A549 (cell line): Measurements from ENCODE around the gene SLC9A1. TPM values are rescaled to one million over a fixed set of nuclear protein-coding genes. Genes with fewer than 3 reads are reported as not detected.

ENCODE experiments used
- ATAC-seq, 2 experiments: fragments of 200-7000 bp in 1 of 2; fragments of >200 bp in 1 of 2; cut with Nextera tagmentation in 1 of 2; cut with Tn5 transposase in 1 of 2; 3 replicates each; pipeline versions ENCODE4 v1.8.0 to v1.9.1; 2018 to 2020; ENCODE audit warnings: mild to moderate bottlenecking in 1 of 2, moderate library complexity in 1 of 2
- CTCF ChIA-PET: fragments of 300-600 bp; sonication (Branson Sonifier 250); formaldehyde crosslinking; extraction: SDS; loops from one replicate; lab custom pipeline; 2021; ENCODE audit warnings: antibody characterized with exemption, inconsistent platforms; lab: Yijun Ruan, JAX
- POLR2A ChIA-PET: fragments of 350-600 bp; formaldehyde crosslinking; extraction: SDS; loops from one replicate; lab custom pipeline; 2021; ENCODE audit warnings: antibody characterized with exemption, inconsistent platforms; lab: Yijun Ruan, JAX
- DNase-seq, 2 experiments: peaks; one replicate each; pipeline versions ENCODE4 v3.0.0 to v3.0.0-alpha.2; 2011 to 2016; ENCODE audit warnings: low read depth in 1 of 2, low spot score in 1 of 2
- FAIRE-seq: peaks from 2 replicates; lab custom pipeline; 2011; peaks lifted over from hg19 to GRCh38; lab: Jason Lieb, UNC
- H3K27ac ChIP-seq, 2 experiments: fragments of >200 bp; sonication (Bioruptor Twin); formaldehyde crosslinking; 3 replicates each; pipeline ENCODE4 v1.5.1; 2016 to 2017
- H3K4me1 ChIP-seq: fragments of >200 bp; sonication (Bioruptor Twin); formaldehyde crosslinking; 3 replicates; pipeline ENCODE4 v1.6.1; 2016
- H3K4me2 ChIP-seq: fragments of >200 bp; sonication (Bioruptor Twin); formaldehyde crosslinking; 3 replicates; pipeline ENCODE4 v1.6.1; 2016
- H3K4me3 ChIP-seq: fragments of >200 bp; sonication (Bioruptor Twin); formaldehyde crosslinking; 3 replicates; pipeline ENCODE4 v1.5.1; 2016
- H3K9me3 ChIP-seq: fragments of >200 bp; sonication (Bioruptor Twin); formaldehyde crosslinking; 3 replicates; pipeline ENCODE4 v1.6.1; 2016
- CBX8 ChIP-seq: fragments of 200-600 bp; sonication (generic); IDR thresholded peaks from 2 replicates; pipeline ENCODE4 v1.6.1; 2016
- CTCF ChIP-seq: fragments of >200 bp; sonication (Bioruptor Twin); formaldehyde crosslinking; IDR thresholded peaks from 3 replicates; pipeline ENCODE4 v1.5.1; 2016
- FOSL2 ChIP-seq, 2 experiments: fragments of 450-650 bp in 1 of 2; fragments of >200 bp in 1 of 2; sonication (Bioruptor Twin) in 1 of 2; formaldehyde crosslinking; IDR thresholded peaks; 2 replicates each; pipeline versions ENCODE4 v1.5.0 to v1.6.1; 2016 to 2020; ENCODE audit warnings: mild to moderate bottlenecking in 1 of 2, moderate library complexity in 1 of 2
- HDAC2 ChIP-seq: fragments of 200-600 bp; sonication (generic); IDR thresholded peaks from 2 replicates; pipeline ENCODE4 v1.6.1; 2016
- KDM5A ChIP-seq: fragments of 200-600 bp; sonication (generic); IDR thresholded peaks from 2 replicates; pipeline ENCODE4 v1.6.1; 2016; ENCODE audit warnings: antibody characterized with exemption, mild to moderate bottlenecking
- MAX ChIP-seq: IDR thresholded peaks from 2 replicates; pipeline ENCODE4 v1.6.1; 2012
- MYC ChIP-seq: IDR thresholded peaks from 2 replicates; pipeline ENCODE4 v1.6.1; 2012; ENCODE audit warnings: mild to moderate bottlenecking, inconsistent platforms, low read length, improper control_type of control experiment, borderline replicate concordance
- REST ChIP-seq: fragments of 200-600 bp; sonication (generic); IDR thresholded peaks from 2 replicates; pipeline ENCODE4 v1.6.1; 2016; ENCODE audit warnings: antibody characterized with exemption, mild to moderate bottlenecking, moderate library complexity
- SMC3 ChIP-seq: fragments of >200 bp; sonication (Bioruptor Twin); formaldehyde crosslinking; IDR thresholded peaks from 3 replicates; pipeline ENCODE4 v1.6.1; 2018; ENCODE audit warnings: inconsistent platforms
- TFCP2L1 ChIP-seq: fragments of 250-450 bp; sonication (Bioruptor Pico); IDR thresholded peaks from 2 replicates; pipeline ENCODE4 v1.5.0; 2021; ENCODE audit warnings: mild to moderate bottlenecking
- ZNF302 ChIP-seq: fragments of 250-450 bp; sonication (Bioruptor Pico); IDR thresholded peaks from 2 replicates; pipeline ENCODE4 v1.9.0; 2021; ENCODE audit warnings: inconsistent platforms, mild to moderate bottlenecking, moderate library complexity
- WGBS: methylation state at CpG from one replicate; pipeline ENCODE4 v1.1.6; 2017; ENCODE audit errors: missing lambda C conversion rate; 5-methylcytosine and 5-hydroxymethylcytosine counted together
- polyA plus RNA-seq, 4 experiments: library from polyadenylated mRNA; depleted of rRNA in 3 of 4; stranded (reverse); fragments of >200 nt; fragmentation: RNase III in 1 of 4; extraction: RNeasy Plus Mini Kit Qiagen cat#74134 plus additional on column Dnase treatment in 1 of 4; gene quantifications; 2 replicates in 3 of 4; 3 replicates in 1 of 4; pipeline ENCODE4 v1.2.3, GENCODE V29; 2011 to 2017

The SLC9A1 gene
- polyA plus RNA-seq, 2 of the 4 experiments (the other 2 are of a cell fraction) = 7.4 to 8.0 TPM

- no peak for ATAC-seq
- CTCF ChIA-PET = interaction anchor here (0.7 to 11.9 kb wide), 2 partner anchors 22 to 33 kb away, joined by 5 to 80 read pairs; no protein-coding TSS in a partner anchor
- no peak for DNase-seq
- Histone ChIP-seq H3K4me2 (no peak overlapping the region), H3K4me3 (no peak overlapping the region), H3K27ac (no peak overlapping the region), H3K4me1 (peaks cover 12% of the 10 kb centered on the region), H3K9me3 (no peaks in the 10 kb centered on the region)
- no peak for FAIRE-seq
- TF ChIP-seq CTCF = no peak
- WGBS = 69% methylated on average over 4 of the region's 7 CpGs
- POLR2A ChIA-PET = no interaction called here
Measured at GRCh38 chr1:27077968-27078367, 77.0 kb downstream of the SLC9A1 start.

- no peak for TF ChIP-seq SMC3
- no peak for TF ChIP-seq REST
- no peak for TF ChIP-seq ZNF302 (CRISPR knock-in tag)
- TF ChIP-seq MAX = no peak
- no peak for TF ChIP-seq MYC
- no peak for TF ChIP-seq CBX8
- no peak for TF ChIP-seq FOSL2 (IDR thresholded peaks at IDR 0.05)
- no peak for TF ChIP-seq FOSL2 (CRISPR knock-in tag; IDR thresholded peaks at IDR 0.05)
- no peak for TF ChIP-seq CTCF
- TF ChIP-seq HDAC2 = no peak
- no peak for TF ChIP-seq TFCP2L1 (CRISPR knock-in tag)
- TF ChIP-seq KDM5A = no peak
- Histone ChIP-seq H3K9me3 (no peaks in the 10 kb centered on the region), H3K4me2 (no peak overlapping the region), H3K4me1 (peaks cover 12% of the 10 kb centered on the region), H3K4me3 (no peak overlapping the region), H3K27ac (no peak overlapping the region)
- FAIRE-seq (no peak), ATAC-seq (no peak), DNase-seq (no peak)
- 91% methylated on average over 2 of the region's 2 CpGs for WGBS
- POLR2A ChIA-PET = no interaction called here
- CTCF ChIA-PET = interaction anchor here (0.6 to 11.9 kb wide), 3 partner anchors 25 to 479 kb away, joined by 3 to 80 read pairs (median 3); no protein-coding TSS in a partner anchor
Measured at GRCh38 chr1:27076803-27077202, 78.1 kb downstream of the SLC9A1 start.

GRCh38 chr1:27074175-27074780 is 80.6 kb downstream of the SLC9A1 start:
- DNase-seq (peak; percentile 19 to 49), ATAC-seq (peak; percentile 49 to 55; a peak in 4 of 6 replicates), FAIRE-seq (no peak)
- Histone ChIP-seq H3K27ac (peak overlapping the region; percentile 44 to 71; a peak in 4 of 6 replicates), H3K4me1 (peaks cover 12% of the 10 kb centered on the region), H3K4me3 (no peak overlapping the region), H3K9me3 (no peaks in the 10 kb centered on the region)
- ChIA-PET POLR2A (no interaction called here), CTCF (interaction anchor here (1.1 to 11.9 kb wide), 4 partner anchors 22 to 77 kb away, joined by 4 to 80 read pairs (median 6); no protein-coding TSS in a partner anchor)
- 28% methylated on average over 3 of the region's 3 CpGs for WGBS
- TF ChIP-seq FOSL2 (IDR thresholded peaks at IDR 0.05) (0 out of 2 replicates have a peak, but pooled peaks have one; percentile 13), FOSL2 (CRISPR knock-in tag; IDR thresholded peaks at IDR 0.05) (peak; percentile 27; the same call in 1 of the 2 replicates), TFCP2L1 (CRISPR knock-in tag) (no peak)
- TF ChIP-seq, all 56 proteins: peak for 1
- peak overlapping the region; percentile 33 for H3K4me2 ChIP-seq
